ENCODE results near the gene SNX1.
"Not testable (repeated sequence)": the region's sequence is repeated elsewhere in the genome, so short reads cannot be mapped to it uniquely, and the experiment has no call there.

SNX1 gene

GRCh38 chr15:64120322-64120721 is 24.5 kb downstream of the SNX1 start:
- not testable (repeated sequence) for DNase-seq

GRCh38 chr15:64121614-64122013 is 25.8 kb downstream of the SNX1 start:
- DNase-seq = no peak

DNA sequence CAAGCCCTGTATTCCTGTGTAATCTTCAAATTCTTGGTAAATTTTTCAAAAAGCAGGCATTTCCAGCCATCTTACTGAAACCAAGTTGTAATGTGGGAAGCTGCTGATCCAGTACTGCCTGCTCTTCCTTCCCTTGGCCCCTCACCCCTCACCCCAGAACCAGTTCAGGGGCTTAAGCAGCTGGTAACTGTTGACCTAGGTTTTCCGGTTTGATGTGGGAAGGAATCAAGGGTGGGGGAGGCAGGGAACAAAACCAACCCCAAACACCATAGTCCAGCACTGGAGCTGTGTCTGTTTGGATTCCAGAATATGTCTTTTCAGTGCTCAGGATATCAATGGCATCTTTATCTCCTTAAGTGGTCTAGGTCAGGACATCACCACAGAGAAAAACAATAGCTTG is 26.7 kb downstream of the SNX1 start:
- no peak for DNase-seq

- no peak for DNase-seq
These were observed 27.2 kb downstream of the SNX1 start for GRCh38 chr15:64122936-64123351.

- no peak for DNase-seq
These were observed 30.2 kb downstream of the SNX1 start for GRCh38 chr15:64125978-64126377.

- no peak for DNase-seq
These were observed 31.9 kb downstream of the SNX1 start for GRCh38 chr15:64127521-64128270.

DNA sequence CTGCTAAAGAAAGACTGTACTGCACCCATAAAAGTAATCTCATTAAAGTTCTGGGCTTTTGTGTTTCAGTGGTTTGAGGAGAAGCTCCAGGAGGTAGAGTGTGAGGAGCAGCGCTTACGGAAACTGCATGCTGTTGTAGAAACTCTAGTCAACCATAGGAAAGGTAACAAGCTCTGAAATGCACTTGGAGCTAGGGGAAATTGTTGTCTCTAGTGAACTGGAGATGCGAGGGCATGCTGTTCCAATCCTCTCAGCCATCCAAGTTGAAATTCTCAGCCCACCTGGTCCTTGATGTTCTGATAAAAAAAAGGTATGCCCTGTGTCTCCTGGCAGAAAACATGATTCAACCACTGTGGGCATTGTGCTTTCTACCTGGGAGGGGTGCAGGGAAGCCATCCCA is 34.4 kb downstream of the SNX1 start:
- no peak for DNase-seq

GRCh38 chr15:64131547-64131946 is 35.8 kb downstream of the SNX1 start:
- no peak for DNase-seq

GRCh38 chr15:64132217-64132616 is 36.4 kb downstream of the SNX1 start:
- DNase-seq = no peak

DNA sequence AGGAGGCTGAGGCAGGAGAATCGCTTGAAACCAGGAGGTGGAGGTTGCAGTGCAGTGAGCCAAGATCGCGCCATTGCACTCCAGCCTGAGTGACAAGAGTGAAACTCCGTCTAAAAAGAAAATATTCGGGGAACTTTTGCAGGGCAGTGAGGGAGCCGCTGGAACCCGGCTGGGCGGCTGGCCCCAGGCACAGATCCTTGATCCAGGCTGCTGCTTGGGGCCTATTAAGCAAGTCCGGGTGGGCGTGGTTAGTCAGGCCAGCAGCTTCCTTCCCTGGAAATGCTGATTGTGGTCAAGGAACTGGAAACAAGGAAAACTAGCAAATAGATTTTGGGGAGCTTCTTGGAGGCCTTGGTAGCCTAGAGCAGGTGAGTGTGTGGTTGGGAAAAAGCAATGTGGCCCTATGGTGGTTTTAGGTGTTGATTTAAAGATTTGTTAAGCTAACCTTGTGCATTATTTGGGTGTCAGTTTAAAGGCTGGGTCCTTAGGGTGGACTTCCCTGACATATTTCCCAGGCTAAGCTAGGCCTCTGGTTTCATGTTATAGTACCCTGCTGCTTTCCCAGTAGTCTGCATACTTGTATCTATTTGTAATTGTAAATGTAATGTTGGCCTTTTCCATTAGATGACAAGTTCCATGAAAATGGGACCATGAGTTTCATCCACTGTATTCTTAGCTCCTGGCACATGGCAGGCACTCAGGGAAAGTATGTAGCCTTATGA is 38.0 kb downstream of the SNX1 start:
- DNase-seq = no peak

DNA sequence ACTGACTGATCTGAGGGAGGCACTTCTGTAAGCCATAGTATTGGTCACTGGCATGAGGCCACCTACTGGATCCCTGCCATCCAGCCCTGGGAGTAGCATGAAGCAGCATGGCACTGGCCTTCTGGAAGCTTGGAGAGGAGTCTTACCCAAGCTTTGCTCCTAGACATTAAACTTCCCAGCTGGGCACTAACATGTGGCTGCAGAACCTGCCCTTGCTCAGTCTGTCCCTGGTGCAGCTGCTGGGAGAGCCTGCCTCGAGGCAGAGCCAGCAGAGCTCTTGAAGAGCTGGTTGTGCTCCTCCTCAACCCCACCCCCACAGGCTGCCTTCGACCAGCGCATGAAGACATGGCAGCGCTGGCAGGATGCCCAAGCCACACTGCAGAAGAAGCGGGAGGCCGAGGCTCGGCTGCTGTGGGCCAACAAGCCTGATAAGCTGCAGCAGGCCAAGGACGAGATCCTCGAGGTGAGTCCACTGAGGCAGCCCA is 38.6 kb downstream of the SNX1 start:
- DNase-seq = no peak

DNA sequence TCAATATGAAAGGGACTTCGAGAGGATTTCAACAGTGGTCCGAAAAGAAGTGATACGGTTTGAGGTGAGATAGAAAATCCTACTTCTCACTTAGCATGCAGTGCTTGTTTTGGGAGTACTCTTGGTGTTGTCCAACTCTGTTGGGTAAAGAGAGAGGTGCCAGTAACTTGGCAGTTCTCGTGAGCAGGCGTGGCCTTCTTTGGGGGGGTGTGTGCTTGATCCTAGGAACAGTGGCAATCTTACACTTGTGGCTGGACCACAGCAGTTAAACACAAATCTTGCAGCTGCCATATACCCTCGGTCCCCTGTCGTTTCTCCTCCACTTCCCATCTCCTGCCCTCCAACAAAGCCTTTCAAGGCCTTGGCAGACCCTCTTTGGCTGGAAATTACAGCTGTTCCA is 40.6 kb downstream of the SNX1 start:
- DNase-seq = no peak

- DNase-seq = no peak
These were observed 41.5 kb downstream of the SNX1 start for GRCh38 chr15:64137226-64137833.

DNA sequence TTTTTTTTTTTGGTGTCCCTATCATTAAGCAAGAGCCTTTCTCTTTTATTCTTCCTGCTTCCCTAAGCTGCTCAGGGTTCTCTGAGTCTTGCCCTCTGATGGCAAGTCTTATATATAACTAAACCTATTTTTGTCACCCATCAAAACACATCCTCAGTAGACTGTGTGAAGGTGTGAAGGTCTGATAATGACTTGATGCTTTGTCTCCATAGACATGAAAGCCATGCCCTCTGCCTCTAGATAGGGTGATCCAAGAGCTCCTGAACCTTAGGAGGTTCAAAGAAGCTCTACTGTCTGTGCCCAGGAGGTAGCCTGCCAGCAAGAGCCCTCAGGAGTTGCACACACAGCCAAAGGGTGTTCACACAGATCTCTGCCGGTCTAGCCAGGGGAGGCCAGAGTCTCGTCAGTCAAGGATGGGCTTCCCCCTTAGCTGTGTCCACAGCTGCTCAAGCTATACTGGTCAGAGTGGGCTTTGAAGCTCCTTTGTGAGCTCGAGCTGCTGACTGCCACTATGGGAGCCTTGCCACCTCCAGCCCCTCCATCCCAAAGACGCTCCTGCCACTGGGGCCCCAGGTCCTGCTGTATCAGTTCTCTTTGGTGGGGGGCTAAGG is 42.7 kb downstream of the SNX1 start:
- DNase-seq = no peak

- DNase-seq = no peak
These were observed 46.2 kb downstream of the SNX1 start for GRCh38 chr15:64141798-64142512.

GRCh38 chr15:64143276-64143675 is 47.5 kb downstream of the SNX1 start:
- no peak for DNase-seq

DNA sequence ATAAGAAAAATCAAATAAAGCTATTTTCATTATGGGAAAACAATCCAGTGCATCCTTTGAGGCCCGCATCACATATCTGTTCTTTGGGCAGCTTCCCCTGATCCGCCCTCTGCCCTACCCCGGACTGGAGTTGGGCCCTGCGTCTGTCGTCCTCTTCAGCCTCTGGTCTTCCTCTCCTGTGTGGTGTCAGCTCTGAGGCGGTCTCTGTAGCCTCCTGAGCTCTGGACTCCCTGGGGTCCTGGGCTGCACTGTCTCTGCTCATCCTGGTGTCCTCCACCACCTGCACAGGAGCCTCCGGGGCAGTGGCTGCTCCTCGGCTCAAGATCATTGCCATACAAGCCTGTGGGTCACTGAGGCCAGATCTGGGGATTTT is 48.4 kb downstream of the SNX1 start:
- DNase-seq = no peak

- no peak for DNase-seq
These were observed 48.9 kb downstream of the SNX1 start for GRCh38 chr15:64144565-64145281.

DNA sequence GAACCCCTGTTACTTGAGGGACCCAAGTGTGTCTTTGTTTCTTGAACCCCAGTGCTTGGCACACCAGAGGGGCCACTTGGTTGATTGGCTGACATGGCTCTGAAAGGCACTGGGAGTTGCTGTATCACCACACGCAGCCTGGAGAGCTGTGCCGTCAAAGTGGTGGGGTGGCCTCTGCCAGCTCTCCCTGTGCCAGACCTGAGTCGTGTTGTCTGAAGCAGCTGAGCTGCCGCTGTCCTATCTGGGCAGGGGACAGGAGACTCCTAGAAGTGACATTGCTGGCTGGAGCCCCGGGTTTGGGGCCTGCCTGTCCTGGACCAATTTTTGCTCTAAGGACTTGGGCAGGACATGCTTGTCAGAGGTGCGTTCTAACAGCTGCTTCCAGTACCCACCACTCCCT is 50.3 kb downstream of the SNX1 start:
- no peak for DNase-seq

DNA sequence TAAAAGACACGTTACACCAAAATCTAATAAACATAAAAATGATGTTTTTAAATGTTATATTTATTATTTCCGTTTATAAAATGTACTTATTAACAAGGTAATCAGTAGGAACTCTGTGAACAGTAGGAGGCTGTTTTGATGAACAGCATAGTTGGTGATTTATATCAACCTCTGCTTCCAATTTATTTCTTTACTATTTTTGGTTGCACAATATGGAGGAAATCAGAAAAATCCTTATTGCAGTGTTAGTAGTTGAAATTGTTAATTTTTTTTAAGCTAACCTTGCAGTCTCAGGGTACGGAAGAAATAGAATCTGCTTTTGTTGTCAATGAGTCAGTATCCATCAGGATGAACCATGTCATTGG is 50.7 kb downstream of the SNX1 start:
- no peak for DNase-seq

GRCh38 chr15:64146885-64147681 is 51.3 kb downstream of the SNX1 start:
- no peak for DNase-seq
